Measurements from ENCODE around the gene KCNIP4.

GRCh38 chr4:21638171-21638725 lies 310.3 kb downstream of the KCNIP4 start:
- TF ChIP-seq CTCF (IDR thresholded peaks at IDR 0.05) (no peak), POLR2A (IDR thresholded peaks at IDR 0.05) (no peak)
